Skeletal muscle tissue (tissue), 4 donors: ENCODE measurements around the gene CACNA2D3. TPM values are rescaled to one million over a fixed set of nuclear protein-coding genes. Genes with fewer than 3 reads are reported as not detected.

Experiments used
- H3K27ac ChIP-seq: one replicate; pipeline ENCODE4 v1.7.0; 2013; ENCODE audit warnings: mild to moderate bottlenecking, low read depth, low read length, inconsistent platforms
- H3K27me3 ChIP-seq, 3 donors: one replicate each; pipeline ENCODE4 v1.7.0; 2013; ENCODE audit warnings: low read length in 3 of 3; ENCODE audit not compliant: control insufficient read depth in 3 of 3, insufficient read depth in 3 of 3
- H3K36me3 ChIP-seq, 3 donors: one replicate each; pipeline ENCODE4 v1.7.0; 2013; ENCODE audit warnings: low read length in 3 of 3; ENCODE audit not compliant: control insufficient read depth in 3 of 3, insufficient read depth in 3 of 3
- H3K4me1 ChIP-seq, 3 donors: one replicate each; pipeline ENCODE4 v1.7.0; 2013; ENCODE audit warnings: low read length in 3 of 3, mild to moderate bottlenecking in 3 of 3; ENCODE audit not compliant: control insufficient read depth in 3 of 3, insufficient read depth in 3 of 3
- H3K4me3 ChIP-seq, 3 donors: one replicate each; pipeline ENCODE4 v1.7.0; 2013; ENCODE audit warnings: low read length in 3 of 3
- H3K9ac ChIP-seq, 3 donors: one replicate each; pipeline ENCODE4 v1.7.0; 2013; ENCODE audit warnings: low read length in 3 of 3, mild to moderate bottlenecking in 3 of 3, moderate library complexity in 2 of 3, low read depth in 1 of 3
- H3K9me3 ChIP-seq, 3 donors: one replicate each; pipeline ENCODE4 v1.7.0; 2013; ENCODE audit warnings: low read length in 3 of 3; ENCODE audit not compliant: control insufficient read depth in 3 of 3
- total RNA-seq: library from RNA; depleted of rRNA; stranded (reverse); fragments of >200 nt; gene quantifications from one replicate; pipeline ENCODE4 v1.2.3, GENCODE V29; 2014
- donor health status: Osteomylitis.

Gene CACNA2D3
- total RNA-seq, 1 donor from 2014 or later = 3.1 TPM

DNA sequence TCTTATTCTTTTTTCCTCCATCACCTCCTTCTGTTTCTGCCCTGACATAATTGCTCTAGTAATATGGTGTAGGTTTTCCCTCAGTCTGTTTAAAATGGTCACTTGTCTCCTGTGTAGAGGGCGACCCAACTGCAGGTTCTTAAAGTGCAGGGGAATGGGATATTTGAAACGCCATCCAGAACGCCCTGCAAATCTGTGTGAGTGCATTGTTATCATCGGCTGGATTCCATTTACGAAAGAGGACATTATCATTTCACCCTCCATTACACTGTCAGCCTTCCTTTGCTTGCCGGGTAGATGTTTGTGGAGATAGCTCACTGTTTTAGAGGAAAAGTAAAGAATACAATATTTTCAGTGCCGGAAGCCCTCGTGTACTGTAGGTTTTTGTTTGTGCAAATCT is 451.5 kb downstream of the CACNA2D3 start:
- H3K36me3 ChIP-seq = no peaks in the 10 kb centered on the region
- H3K9me3 ChIP-seq = no peaks in the 10 kb centered on the region
- no peak overlapping the region for H3K4me3 ChIP-seq
- H3K27me3 ChIP-seq = no peaks in the 10 kb centered on the region
- H3K27ac ChIP-seq = no peak overlapping the region
- H3K4me1 ChIP-seq = no peaks in the 10 kb centered on the region
- no peak overlapping the region for H3K9ac ChIP-seq

DNA sequence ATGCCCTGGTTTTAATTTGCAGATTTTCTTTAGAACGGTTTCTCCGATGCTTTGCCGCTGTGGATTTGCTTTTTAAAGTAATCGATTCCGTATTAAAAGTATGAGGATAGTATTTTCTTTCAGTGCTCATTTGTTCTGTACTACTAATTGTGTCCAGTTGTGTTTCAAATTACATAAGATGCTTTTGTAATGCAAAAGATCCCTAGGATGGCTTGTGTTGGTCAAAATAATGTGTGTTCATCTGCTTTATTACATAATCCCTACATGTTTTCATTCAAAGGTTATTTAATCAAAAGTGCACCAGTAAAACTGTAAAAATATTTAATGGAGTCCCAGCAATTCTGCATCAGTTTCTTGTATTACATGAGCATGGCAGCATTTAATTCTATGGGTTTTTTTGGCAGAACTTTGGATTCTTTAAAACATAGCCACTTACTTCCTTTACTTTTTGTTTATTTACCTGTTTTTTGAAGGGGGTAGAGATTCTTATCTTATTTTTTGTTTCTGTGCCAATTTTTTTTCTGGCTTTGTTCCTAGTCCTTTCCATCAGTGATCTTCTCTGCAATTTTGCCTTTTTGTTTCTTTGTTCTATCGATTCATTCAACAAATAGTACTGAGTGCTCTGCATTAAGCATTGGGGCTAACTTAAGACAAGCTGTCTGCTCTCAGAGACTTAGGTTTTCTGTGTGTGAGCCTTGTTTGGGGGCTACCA is 452.7 kb downstream of the CACNA2D3 start:
- H3K27ac ChIP-seq = no peak overlapping the region
- H3K9me3 ChIP-seq = no peaks in the 10 kb centered on the region
- no peaks in the 10 kb centered on the region for H3K27me3 ChIP-seq
- no peaks in the 10 kb centered on the region for H3K36me3 ChIP-seq
- H3K4me1 ChIP-seq = no peaks in the 10 kb centered on the region
- no peak overlapping the region for H3K4me3 ChIP-seq
- no peak overlapping the region for H3K9ac ChIP-seq

DNA sequence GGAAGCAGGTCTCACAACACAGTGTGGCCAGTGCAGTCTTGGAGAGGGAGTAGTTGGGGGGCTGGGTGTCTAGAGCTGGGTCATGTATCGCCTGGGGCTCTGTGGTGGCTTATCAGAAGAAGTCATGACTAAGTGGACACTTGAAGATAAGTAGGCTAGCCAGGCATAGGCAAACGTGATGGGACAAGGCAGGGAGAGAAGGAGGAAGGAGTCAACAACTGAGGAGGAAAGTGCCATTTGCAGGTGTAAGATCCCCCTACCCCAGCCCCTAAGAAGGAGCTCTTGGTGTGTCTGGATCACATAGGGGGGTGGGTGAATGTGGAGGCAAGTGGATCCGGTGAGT is 453.2 kb downstream of the CACNA2D3 start:
- Histone ChIP-seq H3K4me3 (no peak overlapping the region), H3K9me3 (no peaks in the 10 kb centered on the region), H3K27ac (no peak overlapping the region), H3K27me3 (no peaks in the 10 kb centered on the region), H3K9ac (no peak overlapping the region), H3K4me1 (no peaks in the 10 kb centered on the region), H3K36me3 (no peaks in the 10 kb centered on the region)

DNA sequence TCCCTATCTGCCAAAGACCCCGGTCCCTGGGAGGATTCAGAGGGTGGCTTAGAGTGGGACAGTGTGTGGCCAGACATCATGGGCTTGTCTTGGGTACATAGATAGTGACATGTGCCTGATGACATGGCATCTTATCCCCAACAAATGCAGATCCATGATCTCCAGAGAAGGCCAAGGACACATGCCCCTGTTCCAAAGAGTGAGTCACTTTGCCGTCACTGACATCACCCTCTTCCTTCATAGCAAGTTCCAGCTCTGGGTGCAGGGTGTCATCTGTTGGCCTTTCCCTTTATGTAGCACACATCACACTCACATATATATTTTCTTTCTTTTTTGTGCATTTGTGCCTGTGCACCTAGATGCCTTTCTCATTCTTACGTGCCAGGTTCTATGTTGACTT is 455.0 kb downstream of the CACNA2D3 start:
- Histone ChIP-seq H3K9me3 (no peaks in the 10 kb centered on the region), H3K4me3 (no peak overlapping the region), H3K36me3 (no peaks in the 10 kb centered on the region), H3K9ac (no peak overlapping the region), H3K4me1 (no peaks in the 10 kb centered on the region), H3K27me3 (no peaks in the 10 kb centered on the region), H3K27ac (no peak overlapping the region)

DNA sequence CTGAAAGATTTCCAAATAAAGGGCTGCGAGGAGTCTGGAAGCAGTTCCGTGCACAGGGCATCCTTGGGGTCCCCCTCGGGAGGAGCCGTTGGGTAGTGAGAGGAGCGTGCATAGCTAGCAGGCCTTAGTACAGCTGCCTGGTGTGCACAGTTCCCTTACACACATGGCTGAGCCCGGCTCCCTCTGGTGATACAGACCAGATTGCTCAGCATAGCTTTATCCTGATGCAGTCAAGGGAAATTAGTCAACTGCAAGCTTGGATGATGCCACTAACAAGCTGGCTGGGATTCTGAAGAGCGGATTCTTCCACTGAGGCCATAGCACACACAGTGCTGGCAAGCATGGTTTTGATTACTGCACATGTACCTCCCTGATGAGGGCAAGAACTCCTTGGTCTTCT is 456.1 kb downstream of the CACNA2D3 start:
- Histone ChIP-seq H3K9ac (no peak overlapping the region), H3K4me3 (no peak overlapping the region), H3K4me1 (no peaks in the 10 kb centered on the region), H3K36me3 (no peaks in the 10 kb centered on the region), H3K27ac (no peak overlapping the region), H3K9me3 (no peaks in the 10 kb centered on the region), H3K27me3 (no peaks in the 10 kb centered on the region)

DNA sequence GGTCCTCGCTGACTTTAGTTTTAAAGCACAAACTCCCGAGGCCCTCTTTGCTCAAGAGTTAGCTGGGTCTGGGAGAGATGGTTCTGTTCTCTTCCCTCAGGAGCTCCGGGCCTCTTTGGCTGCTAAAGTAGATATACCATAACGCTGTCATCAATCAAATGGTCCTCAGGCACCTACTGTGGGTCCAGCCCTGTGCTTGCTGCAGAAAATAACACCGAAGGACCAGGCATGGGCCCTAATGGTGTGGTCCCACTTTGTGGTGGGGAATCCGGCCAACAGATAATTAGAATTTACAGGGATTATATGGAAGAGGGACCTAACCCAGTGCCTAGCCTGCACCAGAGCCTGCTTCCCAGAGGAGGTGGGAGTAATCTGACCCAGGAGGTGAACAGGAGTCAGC is 458.1 kb downstream of the CACNA2D3 start:
- H3K27me3 ChIP-seq = no peaks in the 10 kb centered on the region
- no peak overlapping the region for H3K9ac ChIP-seq
- H3K9me3 ChIP-seq = no peaks in the 10 kb centered on the region
- no peaks in the 10 kb centered on the region for H3K4me1 ChIP-seq
- H3K36me3 ChIP-seq = no peaks in the 10 kb centered on the region
- H3K27ac ChIP-seq = no peak overlapping the region
- no peak overlapping the region for H3K4me3 ChIP-seq

DNA sequence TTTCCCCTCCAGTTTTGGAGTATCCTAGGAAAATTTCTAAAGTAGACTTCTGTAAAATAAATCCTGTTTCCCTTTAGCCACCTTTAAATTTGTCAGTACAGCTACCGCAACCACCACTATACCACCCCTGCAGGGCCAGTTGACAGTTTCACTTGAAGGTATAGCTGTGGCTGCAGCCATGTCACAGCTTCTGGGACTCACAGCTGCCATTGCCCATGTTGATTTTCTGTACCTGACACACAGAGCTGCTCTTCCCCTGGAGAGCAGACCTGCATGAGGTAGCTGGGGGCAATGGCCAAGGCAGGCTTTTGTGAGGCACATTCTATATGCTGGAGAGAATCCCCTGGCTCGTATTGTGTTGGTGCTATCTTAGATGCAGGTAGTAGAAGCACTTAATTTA is 460.1 kb downstream of the CACNA2D3 start:
- Histone ChIP-seq H3K27me3 (no peaks in the 10 kb centered on the region), H3K27ac (no peak overlapping the region), H3K4me3 (no peak overlapping the region), H3K9ac (no peak overlapping the region), H3K36me3 (no peaks in the 10 kb centered on the region), H3K4me1 (no peaks in the 10 kb centered on the region), H3K9me3 (no peaks in the 10 kb centered on the region)

DNA sequence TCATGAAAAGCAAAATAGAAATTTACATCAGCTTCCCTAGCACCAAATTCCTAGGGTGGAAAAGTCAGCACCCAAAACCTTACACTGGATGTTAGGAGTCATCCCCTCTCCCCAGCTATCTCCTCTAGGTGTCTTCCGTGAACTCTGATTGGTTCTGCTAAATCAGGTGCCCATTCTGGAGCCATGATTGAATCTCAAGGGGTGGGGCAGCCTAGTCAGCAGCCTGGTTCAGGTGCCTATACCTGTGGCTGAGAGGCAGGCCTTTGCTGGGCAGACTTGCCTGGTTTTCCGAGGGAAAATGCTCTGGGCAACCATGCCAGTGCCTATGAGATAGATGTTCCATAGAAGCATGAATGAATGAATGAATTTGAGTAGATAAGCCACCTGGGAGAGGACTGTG is 468.8 kb downstream of the CACNA2D3 start:
- Histone ChIP-seq H3K27ac (no peak overlapping the region), H3K9me3 (no peaks in the 10 kb centered on the region), H3K4me3 (no peak overlapping the region), H3K9ac (no peak overlapping the region), H3K36me3 (no peaks in the 10 kb centered on the region), H3K27me3 (no peaks in the 10 kb centered on the region), H3K4me1 (no peaks in the 10 kb centered on the region)

DNA sequence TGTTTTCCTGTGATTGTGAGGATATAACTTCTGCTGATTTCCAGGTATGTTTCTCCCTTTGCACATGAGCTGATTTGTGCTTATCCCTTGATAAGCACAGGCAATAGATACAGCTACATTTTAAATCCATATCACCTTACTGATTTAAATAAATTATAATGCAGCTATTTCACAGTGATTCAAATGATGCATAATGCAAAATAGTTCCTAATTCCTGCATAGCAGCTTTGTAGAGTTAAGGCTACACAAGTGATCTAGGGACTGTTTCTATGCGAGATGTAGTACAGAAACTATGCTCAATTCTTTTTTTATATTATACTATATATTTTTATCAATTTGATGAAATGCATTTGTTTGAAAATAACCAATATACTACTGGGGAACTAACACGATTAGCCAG is 471.3 kb downstream of the CACNA2D3 start:
- Histone ChIP-seq H3K9me3 (no peaks in the 10 kb centered on the region), H3K4me3 (no peak overlapping the region), H3K27ac (no peak overlapping the region), H3K4me1 (peaks cover 0 to under 1% (median under 1%) of the 10 kb centered on the region in 3 donors), H3K36me3 (no peaks in the 10 kb centered on the region), H3K27me3 (no peaks in the 10 kb centered on the region), H3K9ac (no peak overlapping the region)

DNA sequence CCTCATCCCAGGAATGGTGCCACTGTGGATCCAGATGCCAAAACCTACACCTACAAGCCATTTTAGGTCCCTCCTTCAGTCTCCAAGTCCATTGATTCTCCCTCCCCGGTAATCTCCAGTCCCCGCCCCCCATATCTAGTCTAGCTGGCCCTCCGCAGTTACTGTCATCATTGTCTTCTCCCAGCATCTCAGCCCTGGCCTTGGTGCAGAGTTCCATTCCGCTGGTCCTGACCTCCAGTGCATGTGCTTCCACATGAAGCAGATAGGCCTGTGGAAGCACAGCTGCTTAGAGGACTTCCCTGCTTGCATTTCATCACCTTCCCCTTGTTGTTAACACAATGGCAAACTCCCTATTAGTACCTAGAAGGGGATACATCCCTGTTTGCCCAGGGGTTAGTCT is 473.7 kb downstream of the CACNA2D3 start:
- H3K4me1 ChIP-seq = peaks cover 19 to 23% (median 20%) of the 10 kb centered on the region in 3 donors
- H3K9ac ChIP-seq = no peak overlapping the region
- H3K27ac ChIP-seq = no peak overlapping the region
- H3K27me3 ChIP-seq = no peaks in the 10 kb centered on the region
- H3K4me3 ChIP-seq = no peak overlapping the region
- no peaks in the 10 kb centered on the region for H3K9me3 ChIP-seq
- no peaks in the 10 kb centered on the region for H3K36me3 ChIP-seq
